Smooth muscle cell (in vitro differentiated cells): ENCODE results near the gene POC1B. TPM values are rescaled to one million over a fixed set of nuclear protein-coding genes. Genes with fewer than 3 reads are reported as not detected.

Source experiments
- DNase-seq: peaks from one replicate; lab custom pipeline; 2025; ENCODE audit not compliant: unreplicated experiment; lab: John Stamatoyannopoulos, UW
- H2AFZ ChIP-seq: fragments of 200-600 bp; sonication (generic); 2 replicates; pipeline ENCODE4 v1.6.0; 2016; ENCODE audit warnings: antibody characterized with exemption, low read depth, mild to moderate bottlenecking
- H3F3A ChIP-seq: fragments of 200-600 bp; sonication (generic); 2 replicates; pipeline ENCODE4 v1.6.0; 2017; ENCODE audit warnings: antibody characterized with exemption, low read depth
- H3K27ac ChIP-seq: fragments of 200-600 bp; sonication (generic); 2 replicates; pipeline ENCODE4 v1.5.1; 2016; ENCODE audit warnings: low read depth, mild to moderate bottlenecking
- H3K27me3 ChIP-seq: fragments of 200-600 bp; sonication (generic); 2 replicates; pipeline ENCODE4 v1.6.1; 2016; ENCODE audit warnings: low read depth, mild to moderate bottlenecking
- H3K36me3 ChIP-seq: fragments of 200-600 bp; sonication (generic); 2 replicates; pipeline ENCODE4 v1.5.1; 2016; ENCODE audit warnings: low read depth
- H3K4me1 ChIP-seq: fragments of 200-600 bp; sonication (generic); 2 replicates; pipeline ENCODE4 v1.5.1; 2016; ENCODE audit warnings: low read depth
- H3K4me2 ChIP-seq: fragments of 200-600 bp; sonication (generic); 2 replicates; pipeline ENCODE4 v1.6.0; 2016; ENCODE audit warnings: mild to moderate bottlenecking
- H3K4me3 ChIP-seq: fragments of 200-600 bp; sonication (generic); 2 replicates; pipeline ENCODE4 v1.5.1; 2016; ENCODE audit warnings: mild to moderate bottlenecking
- H3K79me2 ChIP-seq: fragments of 200-600 bp; sonication (generic); 2 replicates; pipeline ENCODE4 v1.6.0; 2016; ENCODE audit warnings: low read depth, mild to moderate bottlenecking
- H3K9ac ChIP-seq: fragments of 200-600 bp; sonication (generic); 2 replicates; pipeline ENCODE4 v1.6.0; 2016; ENCODE audit warnings: low read depth
- H3K9me3 ChIP-seq: fragments of 200-600 bp; sonication (generic); replicated peaks from 2 replicates; pipeline ENCODE4 v1.5.1; 2016; ENCODE audit warnings: low read depth
- H4K20me1 ChIP-seq: fragments of 200-600 bp; sonication (generic); 2 replicates; pipeline ENCODE4 v1.6.0; 2016; ENCODE audit warnings: low read depth
- WGBS: methylation state at CpG from one replicate; pipeline ENCODE4 v1.1.7; 2016; ENCODE audit warnings: low lambda C conversion rate; 5-methylcytosine and 5-hydroxymethylcytosine counted together
- polyA plus RNA-seq: library from polyadenylated mRNA; unstranded; fragments of >200 nt; fragmentation: Nextera tagmentation; extraction: Ambion mirVana; gene quantifications from 2 replicates; pipeline ENCODE4 v1.2.1, GENCODE V29; 2016
- total RNA-seq: library from RNA; depleted of rRNA; stranded (reverse); fragments of >200 nt; gene quantifications from 2 replicates; pipeline ENCODE4 v1.2.3, GENCODE V29; 2014
- TF ChIP-seq, protein P1 (sequence below): fragments of 200-600 bp; sonication (generic); IDR thresholded peaks from 2 replicates; pipeline ENCODE4 v1.5.1; 2017; ENCODE audit warnings: borderline replicate concordance, mild to moderate bottlenecking, antibody characterized with exemption; ENCODE audit not compliant: insufficient read depth, poor library complexity, severe bottlenecking

Gene POC1B
- total and polyA plus RNA-seq, 2 experiments from 2014 or later, result 9.1 to 13.3 TPM

DNA sequence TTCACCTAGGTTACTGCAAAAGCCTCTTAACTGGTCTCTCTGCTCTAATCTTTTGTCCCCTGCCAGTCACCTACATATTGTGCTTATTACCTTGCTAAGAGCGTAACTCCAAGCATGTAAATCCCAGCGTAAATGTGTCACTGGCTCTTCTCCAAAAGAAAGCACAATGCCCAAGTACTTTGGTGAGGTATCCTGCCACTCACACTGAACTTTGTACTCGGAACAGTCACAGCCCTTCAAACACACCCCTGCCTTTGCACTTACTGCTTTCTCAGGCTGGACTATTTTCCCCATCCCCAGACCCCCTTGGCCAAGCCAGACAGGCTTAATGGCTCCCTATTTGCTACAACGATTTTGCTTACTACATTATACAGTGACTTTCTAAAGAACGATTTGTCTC is 33.0 kb downstream of the POC1B start:
- Histone ChIP-seq H3K27ac (no peak overlapping the region), H3K4me2 (no peak overlapping the region), H4K20me1 (no peaks in the 10 kb centered on the region), H3K4me1 (no peaks in the 10 kb centered on the region), H3K9me3 (no peaks in the 10 kb centered on the region), H3K36me3 (no peaks in the 10 kb centered on the region), H3K79me2 (no peaks in the 10 kb centered on the region), H3K9ac (no peak overlapping the region), H3F3A (no peaks in the 10 kb centered on the region), H3K27me3 (no peaks in the 10 kb centered on the region), H2AFZ (no peak overlapping the region), H3K4me3 (no peak overlapping the region)
- no peak for DNase-seq
- 84% methylated on average over 5 of the region's 5 CpGs for WGBS
- TF ChIP-seq, protein P1, sequence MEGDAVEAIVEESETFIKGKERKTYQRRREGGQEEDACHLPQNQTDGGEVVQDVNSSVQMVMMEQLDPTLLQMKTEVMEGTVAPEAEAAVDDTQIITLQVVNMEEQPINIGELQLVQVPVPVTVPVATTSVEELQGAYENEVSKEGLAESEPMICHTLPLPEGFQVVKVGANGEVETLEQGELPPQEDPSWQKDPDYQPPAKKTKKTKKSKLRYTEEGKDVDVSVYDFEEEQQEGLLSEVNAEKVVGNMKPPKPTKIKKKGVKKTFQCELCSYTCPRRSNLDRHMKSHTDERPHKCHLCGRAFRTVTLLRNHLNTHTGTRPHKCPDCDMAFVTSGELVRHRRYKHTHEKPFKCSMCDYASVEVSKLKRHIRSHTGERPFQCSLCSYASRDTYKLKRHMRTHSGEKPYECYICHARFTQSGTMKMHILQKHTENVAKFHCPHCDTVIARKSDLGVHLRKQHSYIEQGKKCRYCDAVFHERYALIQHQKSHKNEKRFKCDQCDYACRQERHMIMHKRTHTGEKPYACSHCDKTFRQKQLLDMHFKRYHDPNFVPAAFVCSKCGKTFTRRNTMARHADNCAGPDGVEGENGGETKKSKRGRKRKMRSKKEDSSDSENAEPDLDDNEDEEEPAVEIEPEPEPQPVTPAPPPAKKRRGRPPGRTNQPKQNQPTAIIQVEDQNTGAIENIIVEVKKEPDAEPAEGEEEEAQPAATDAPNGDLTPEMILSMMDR, result no peak

DNA sequence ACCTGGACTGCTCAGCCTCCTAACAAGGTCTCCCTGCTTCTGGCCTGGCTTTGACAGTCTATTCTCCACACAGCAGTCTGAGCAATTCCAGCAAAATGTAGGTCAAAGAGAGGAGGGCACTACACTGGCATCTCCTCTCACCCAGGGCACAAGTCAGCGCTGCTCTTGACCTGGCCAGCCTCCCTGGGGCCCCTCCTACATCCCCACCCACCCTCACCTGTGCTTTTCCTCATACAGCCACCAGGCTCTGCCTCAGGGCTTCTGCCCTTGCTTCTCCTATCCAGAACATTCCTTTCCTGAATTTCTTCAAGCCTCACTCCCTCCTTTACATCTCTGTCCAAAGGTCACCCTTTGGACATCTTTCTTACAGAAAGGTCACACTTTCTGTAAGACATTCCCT is 34.9 kb downstream of the POC1B start:
- Histone ChIP-seq H3K27ac (no peak overlapping the region), H3K27me3 (no peaks in the 10 kb centered on the region), H3F3A (no peaks in the 10 kb centered on the region), H3K9ac (no peak overlapping the region), H3K9me3 (no peaks in the 10 kb centered on the region), H3K4me2 (no peak overlapping the region), H3K36me3 (no peaks in the 10 kb centered on the region), H2AFZ (no peak overlapping the region), H3K79me2 (no peaks in the 10 kb centered on the region), H4K20me1 (no peaks in the 10 kb centered on the region), H3K4me3 (no peak overlapping the region), H3K4me1 (no peaks in the 10 kb centered on the region)
- TF ChIP-seq, protein P1, result no peak
- 100% methylated on average over 1 of the region's 1 CpG for WGBS
- no peak for DNase-seq

DNA sequence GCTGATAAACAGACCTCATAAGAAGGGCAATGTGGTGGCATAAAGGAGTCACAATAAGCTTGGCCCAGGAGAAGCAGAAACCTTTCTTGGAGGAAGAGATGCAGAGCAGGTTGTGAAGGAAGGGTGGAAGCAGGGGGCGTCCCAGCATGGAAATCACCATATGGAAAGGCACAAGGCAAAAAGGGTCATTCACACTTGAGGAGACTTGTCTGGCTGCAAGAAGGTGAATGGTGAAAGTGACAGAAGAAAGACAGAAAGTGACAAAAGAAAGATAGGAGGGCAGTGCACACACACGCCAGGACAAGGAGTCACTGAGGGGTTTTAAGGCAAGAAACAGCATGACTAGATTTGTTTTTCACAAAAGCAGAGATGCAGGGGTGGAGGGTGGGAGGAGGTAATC is 39.6 kb downstream of the POC1B start:
- Histone ChIP-seq H3K9ac (no peak overlapping the region), H3K4me1 (no peaks in the 10 kb centered on the region), H3K79me2 (no peaks in the 10 kb centered on the region), H3K27ac (no peak overlapping the region), H3K9me3 (no peaks in the 10 kb centered on the region), H3K4me3 (no peak overlapping the region), H4K20me1 (no peaks in the 10 kb centered on the region), H3K27me3 (no peaks in the 10 kb centered on the region), H3F3A (no peaks in the 10 kb centered on the region), H3K36me3 (no peaks in the 10 kb centered on the region), H2AFZ (no peak overlapping the region), H3K4me2 (no peak overlapping the region)
- TF ChIP-seq, protein P1, result no peak
- WGBS, result 80% methylated on average over 2 of the region's 2 CpGs
- no peak for DNase-seq

DNA sequence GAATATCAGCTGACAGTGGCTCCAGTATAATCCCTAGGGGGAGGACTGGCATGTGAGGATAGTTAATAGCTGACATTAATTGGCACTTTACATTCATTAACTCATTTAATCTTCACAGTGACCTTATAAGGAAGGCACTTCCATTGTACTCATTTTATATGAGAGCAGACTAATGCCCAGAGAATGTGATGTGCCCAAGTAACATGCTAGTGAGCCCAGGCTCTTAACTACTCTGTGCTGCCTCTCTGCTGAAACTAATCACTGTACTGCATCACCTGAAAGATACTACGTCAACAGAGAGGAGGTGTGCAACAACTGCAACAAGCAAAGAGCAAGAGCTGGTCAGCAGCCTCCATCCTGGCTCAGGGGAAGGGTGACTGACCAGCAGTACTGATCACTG is 41.4 kb downstream of the POC1B start:
- no peaks in the 10 kb centered on the region for H4K20me1 ChIP-seq
- no peak overlapping the region for H3K4me3 ChIP-seq
- H3K79me2 ChIP-seq, result no peaks in the 10 kb centered on the region
- no peaks in the 10 kb centered on the region for H3F3A ChIP-seq
- H3K9me3 ChIP-seq, result no peaks in the 10 kb centered on the region
- DNase-seq, result no peak
- no peaks in the 10 kb centered on the region for H3K27me3 ChIP-seq
- H3K4me1 ChIP-seq, result no peaks in the 10 kb centered on the region
- no peak overlapping the region for H3K4me2 ChIP-seq
- no peak overlapping the region for H2AFZ ChIP-seq
- H3K36me3 ChIP-seq, result no peaks in the 10 kb centered on the region
- TF ChIP-seq, protein P1, result no peak
- H3K27ac ChIP-seq, result no peak overlapping the region
- no peak overlapping the region for H3K9ac ChIP-seq
- WGBS, result 76% methylated on average over 1 of the region's 1 CpG
